ENCODE results near the gene PALM. TPM values are rescaled to one million over a fixed set of nuclear protein-coding genes. Genes with fewer than 3 reads are reported as not detected.
A peak's percentile ranks its signal among the peaks of the same experiment; 100 is the strongest.
"Not testable (repeated sequence)": the region's sequence is repeated elsewhere in the genome, so short reads cannot be mapped to it uniquely, and the experiment has no call there.

Gene PALM
- 10 to 100 TPM; 34.9 to 84.9 (median 46.9) TPM for total RNA-seq
- polyA plus RNA-seq: 30.3 TPM
- long read RNA-seq, donor 1, transcript PALM-202 (9 exons, 2,725 nt): major isoform, 13 of 41 reads
- long read RNA-seq, donor 1, partial matches to known transcripts: 25 of 41 reads
- long read RNA-seq, donor 1, other reads (novel, unspliced or antisense): 3 of 41 reads
- long read RNA-seq, donor 2, transcript PALM-202 (9 exons, 2,725 nt): major isoform, 6 of 20 reads
- long read RNA-seq, donor 2, partial matches to known transcripts: 4 of 20 reads
- long read RNA-seq, donor 2, other reads (novel, unspliced or antisense): 10 of 20 reads
- long read RNA-seq, donor 3, partial matches to known transcripts: 2 of 20 reads
- long read RNA-seq, donor 3, other reads (novel, unspliced or antisense): 17 of 20 reads
- long read RNA-seq, donor 4, partial matches to known transcripts: 0 of 6 reads
- long read RNA-seq, donor 4, other reads (novel, unspliced or antisense): 5 of 6 reads

GRCh38 chr19:708154-709143 lies at the start of gene PALM:
PALM (plus strand) TSS chr19:708935; CDS start chr19:709147, 212 bp downstream.
- no peaks in the 10 kb centered on the region for H3K27me3 ChIP-seq (ENCODE audit: control insufficient read depth, insufficient read depth)
- H3K27ac ChIP-seq (ENCODE audit: low read length): peak within 1 kb of the TSS; percentile 82
- peak within 1 kb of the TSS; percentile 100 for H3K4me3 ChIP-seq (ENCODE audit: low read length)
- intact Hi-C loops (cut with DNase I): no loop called here
- peak; percentile 59 to 84 (median 83) for DNase-seq
- peaks cover 2% of the 10 kb centered on the region for H3K4me1 ChIP-seq (ENCODE audit: control insufficient read depth, insufficient read depth, low read length)
- ATAC-seq: peak; percentile 9 to 19
- no peaks in the 10 kb centered on the region for H3K9me3 ChIP-seq (ENCODE audit: control insufficient read depth, low read length)
- WGBS: 6% methylated on average over 77 of the region's 93 CpGs

- ATAC-seq: no peak
- H3K9me3 ChIP-seq (ENCODE audit: control insufficient read depth, low read length): no peaks in the 10 kb centered on the region
- peak overlapping the region; percentile 51 for H3K27ac ChIP-seq (ENCODE audit: low read length)
- H3K4me3 ChIP-seq (ENCODE audit: low read length): peak overlapping the region; percentile 94
- no peaks in the 10 kb centered on the region for H3K27me3 ChIP-seq (ENCODE audit: control insufficient read depth, insufficient read depth)
- DNase-seq: peak in 1 of 3 donors; percentile 56
- 43% methylated on average over 20 of the region's 20 CpGs for WGBS
- peaks cover 9% of the 10 kb centered on the region for H3K4me1 ChIP-seq (ENCODE audit: control insufficient read depth, insufficient read depth, low read length)
- intact Hi-C loops (cut with DNase I): loop anchor here in 1 of 4 donors (5.0 kb wide), 1 partner anchor 129 kb away; the partner anchor contains the start of gene CDC34
Measured at GRCh38 chr19:660793-661426, 47.8 kb upstream of the PALM start.

GRCh38 chr19:661427-662196 lies 47.1 kb upstream of the PALM start:
- WGBS: 21% methylated on average over 31 of the region's 31 CpGs
- DNase-seq: no peak

GRCh38 chr19:662207-662961 lies 46.4 kb upstream of the PALM start:
- peak overlapping the region; percentile 94 for H3K4me3 ChIP-seq (ENCODE audit: low read length)
- no peaks in the 10 kb centered on the region for H3K27me3 ChIP-seq (ENCODE audit: control insufficient read depth, insufficient read depth)
- H3K4me1 ChIP-seq (ENCODE audit: control insufficient read depth, insufficient read depth, low read length): peaks cover 9% of the 10 kb centered on the region
- intact Hi-C loops (cut with DNase I): loop anchor here in 1 of 4 donors (5.0 kb wide), 1 partner anchor 130 kb away; the partner anchor contains the start of gene CDC34
- H3K27ac ChIP-seq (ENCODE audit: low read length): peak overlapping the region; percentile 79
- no peaks in the 10 kb centered on the region for H3K9me3 ChIP-seq (ENCODE audit: control insufficient read depth, low read length)
- DNase-seq (peak in 1 of 3 donors; percentile 75), ATAC-seq (peak in 1 of 2 donors; percentile 2)
- WGBS: under 1% methylated on average over 81 of the region's 81 CpGs

More at GRCh38 chr19:661427-662196, 47.1 kb upstream of the PALM start:
- peak overlapping the region; percentile 79 for H3K27ac ChIP-seq (ENCODE audit: low read length)
- no peaks in the 10 kb centered on the region for H3K9me3 ChIP-seq (ENCODE audit: control insufficient read depth, low read length)
- peaks cover 9% of the 10 kb centered on the region for H3K4me1 ChIP-seq (ENCODE audit: control insufficient read depth, insufficient read depth, low read length)
- no peaks in the 10 kb centered on the region for H3K27me3 ChIP-seq (ENCODE audit: control insufficient read depth, insufficient read depth)
- intact Hi-C loops (cut with DNase I): loop anchor here in 1 of 4 donors (5.0 kb wide), 1 partner anchor 129 kb away; the partner anchor contains the start of gene CDC34
- ATAC-seq: peak in 1 of 2 donors; percentile 50
- H3K4me3 ChIP-seq (ENCODE audit: low read length): peak overlapping the region; percentile 94

- 1% methylated on average over 97 of the region's 97 CpGs for WGBS
- DNase-seq: peak; percentile 92 to 98 (median 97)
- peak within 1 kb of the TSS; percentile 96 for H3K27ac ChIP-seq (ENCODE audit: low read length)
- H3K4me1 ChIP-seq (ENCODE audit: control insufficient read depth, insufficient read depth, low read length): peaks cover 9% of the 10 kb centered on the region
- no peaks in the 10 kb centered on the region for H3K27me3 ChIP-seq (ENCODE audit: control insufficient read depth, insufficient read depth)
- ATAC-seq: peak; percentile 77 to 85
- peak within 1 kb of the TSS; percentile 94 for H3K4me3 ChIP-seq (ENCODE audit: low read length)
- H3K9me3 ChIP-seq (ENCODE audit: control insufficient read depth, low read length): no peaks in the 10 kb centered on the region
- intact Hi-C loops (cut with DNase I): loop anchor here in 1 of 4 donors (5.0 kb wide), 1 partner anchor 131 kb away; the partner anchor contains the start of gene CDC34
Measured at GRCh38 chr19:662962-663681, 45.6 kb upstream of the PALM start, which contains the start of gene RNF126. RNF126 (minus strand) TSS chr19:663214; CDS start chr19:663121, 93 bp downstream.

GRCh38 chr19:663682-664117 lies 45.0 kb upstream of the PALM start:
- WGBS: 53% methylated on average over 18 of the region's 18 CpGs
- Histone ChIP-seq H3K4me3 (ENCODE audit: low read length) (peak overlapping the region; percentile 45), H3K27ac (ENCODE audit: low read length) (peak overlapping the region; percentile 96), H3K27me3 (ENCODE audit: control insufficient read depth, insufficient read depth) (no peaks in the 10 kb centered on the region), H3K4me1 (ENCODE audit: control insufficient read depth, insufficient read depth, low read length) (peaks cover 9% of the 10 kb centered on the region), H3K9me3 (ENCODE audit: control insufficient read depth, low read length) (no peaks in the 10 kb centered on the region)
- ATAC-seq (peak; percentile 6 to 9), DNase-seq (no peak)
- intact Hi-C loops (cut with DNase I): loop anchor here in 3 of 4 donors (2.0 to 5.0 kb wide), 2 partner anchors 71 to 131 kb away; partner anchors contain the start of gene CDC34 (in 1 of the 3)

GRCh38 chr19:664913-665443 lies 43.8 kb upstream of the PALM start:
- Histone ChIP-seq H3K27ac (ENCODE audit: low read length) (no peak overlapping the region), H3K27me3 (ENCODE audit: control insufficient read depth, insufficient read depth) (no peaks in the 10 kb centered on the region), H3K4me1 (ENCODE audit: control insufficient read depth, insufficient read depth, low read length) (peaks cover 9% of the 10 kb centered on the region), H3K4me3 (ENCODE audit: low read length) (no peak overlapping the region), H3K9me3 (ENCODE audit: control insufficient read depth, low read length) (no peaks in the 10 kb centered on the region)
- peak; percentile 42 to 48 for ATAC-seq
- intact Hi-C loops (cut with DNase I): loop anchor here (2.0 to 5.0 kb wide), 3 partner anchors 67 to 133 kb away; partner anchors contain the start of gene CDC34 (in 1 of the 4)
- 5% methylated on average over 24 of the region's 24 CpGs for WGBS
- peak; percentile 83 to 94 (median 93) for DNase-seq

GRCh38 chr19:666985-667573 lies 41.7 kb upstream of the PALM start:
- not testable (repeated sequence) for ATAC-seq; DNase-seq; H3K27me3 ChIP-seq (ENCODE audit: control insufficient read depth, insufficient read depth); H3K4me3 ChIP-seq (ENCODE audit: low read length); H3K27ac ChIP-seq (ENCODE audit: low read length); H3K4me1 ChIP-seq (ENCODE audit: control insufficient read depth, insufficient read depth, low read length); H3K9me3 ChIP-seq (ENCODE audit: control insufficient read depth, low read length)
- intact Hi-C loops (cut with DNase I): loop anchor here in 1 of 4 donors (5.0 kb wide), 1 partner anchor 65 kb away; no protein-coding TSS in a partner anchor
- 89% methylated on average over 38 of the region's 38 CpGs for WGBS
